ENCODE data around the gene CFAP251. TPM values are rescaled to one million over a fixed set of nuclear protein-coding genes. Genes with fewer than 3 reads are reported as not detected.

The CFAP251 gene
- polyA plus RNA-seq, 1 donor, result 1.3 TPM

- DNase-seq (ENCODE audit: low read depth), result no peak
These were observed 83.2 kb downstream of the CFAP251 start for GRCh38 chr12:122001466-122002209.

GRCh38 chr12:122003651-122004611 lies 85.5 kb downstream of the CFAP251 start:
- no peak for DNase-seq (ENCODE audit: low read depth)

- no peak for DNase-seq (ENCODE audit: low read depth)
These were observed 86.3 kb downstream of the CFAP251 start for GRCh38 chr12:122004633-122005071.

GRCh38 chr12:122005252-122005776 lies 86.9 kb downstream of the CFAP251 start:
- DNase-seq (ENCODE audit: low read depth), result no peak

GRCh38 chr12:122006186-122006926 lies 88.0 kb downstream of the CFAP251 start:
- no peak for DNase-seq (ENCODE audit: low read depth)

- DNase-seq (ENCODE audit: low read depth), result no peak
These were observed 91.3 kb downstream of the CFAP251 start for GRCh38 chr12:122009741-122010140.

- DNase-seq (ENCODE audit: low read depth), result no peak
These were observed 93.8 kb downstream of the CFAP251 start for GRCh38 chr12:122012184-122012583.

GRCh38 chr12:122013136-122013535 lies 94.7 kb downstream of the CFAP251 start:
- DNase-seq (ENCODE audit: low read depth), result no peak

GRCh38 chr12:122013791-122014590 lies 95.6 kb downstream of the CFAP251 start:
- DNase-seq (ENCODE audit: low read depth), result no peak

GRCh38 chr12:122014781-122015180 lies 96.4 kb downstream of the CFAP251 start:
- no peak for DNase-seq (ENCODE audit: low read depth)

GRCh38 chr12:122018457-122018856 lies 100.1 kb downstream of the CFAP251 start:
- no peak for DNase-seq (ENCODE audit: low read depth)

- no peak for DNase-seq (ENCODE audit: low read depth)
These were observed 100.5 kb downstream of the CFAP251 start for GRCh38 chr12:122018937-122019336.

GRCh38 chr12:122020795-122021192 lies 102.4 kb downstream of the CFAP251 start:
- no peak for DNase-seq (ENCODE audit: low read depth)

GRCh38 chr12:122021193-122021821 lies 102.9 kb downstream of the CFAP251 start:
- no peak for DNase-seq (ENCODE audit: low read depth)

GRCh38 chr12:122021822-122022392 lies 103.5 kb downstream of the CFAP251 start, which contains the start of gene BCL7A:
Gene BCL7A, plus strand, starts transcription at chr12:122021884. Its CDS starts 208 bp downstream, at chr12:122022092.
- DNase-seq (ENCODE audit: low read depth), result peak; percentile 45

- DNase-seq (ENCODE audit: low read depth), result no peak
These were observed 104.3 kb downstream of the CFAP251 start for GRCh38 chr12:122022393-122023338.

- DNase-seq (ENCODE audit: low read depth), result peak; percentile 52
These were observed 105.1 kb downstream of the CFAP251 start for GRCh38 chr12:122023339-122024131.
